CD14-positive monocyte (primary cell): Measurements from ENCODE around the gene BIN1. TPM values are rescaled to one million over a fixed set of nuclear protein-coding genes. Genes with fewer than 3 reads are reported as not detected.
A peak's percentile ranks its signal among the peaks of the same experiment; 100 is the strongest.

ENCODE experiments used
- DNase-seq, 3 donors: peaks; one replicate each; pipeline ENCODE4 v3.0.0-alpha.2; 2011 to 2022
- H2AFZ ChIP-seq: 2 replicates; pipeline ENCODE4 v1.6.0; 2012; ENCODE audit warnings: mild to moderate bottlenecking, low read depth, low read length, inconsistent platforms; ENCODE audit not compliant: insufficient read depth, poor library complexity, severe bottlenecking
- H3K27ac ChIP-seq, 2 donors: 1 replicate in 1 of 2; 2 replicates in 1 of 2; pipeline ENCODE4 v1.5.1; 2012 to 2013; ENCODE audit warnings: low read length in 2 of 2, control low read depth in 1 of 2, inconsistent platforms in 1 of 2, low read depth in 1 of 2, mild to moderate bottlenecking in 1 of 2
- H3K27me3 ChIP-seq, 2 donors: one replicate each; pipeline versions ENCODE4 v1.6.0 to v1.6.1; 2011 to 2013; ENCODE audit warnings: low read length in 2 of 2; ENCODE audit not compliant: control insufficient read depth in 2 of 2, insufficient read depth in 2 of 2
- H3K36me3 ChIP-seq, 2 donors: replicated peaks in 1 of 2; 1 replicate in 1 of 2; 2 replicates in 1 of 2; pipeline versions ENCODE4 v1.5.1 to v1.6.1; 2012 to 2013; ENCODE audit warnings: low read length in 2 of 2, control low read depth in 1 of 2, inconsistent platforms in 1 of 2, mild to moderate bottlenecking in 1 of 2; ENCODE audit not compliant: insufficient read depth in 2 of 2, control insufficient read depth in 1 of 2
- H3K4me1 ChIP-seq, 2 donors: 1 replicate in 1 of 2; 2 replicates in 1 of 2; pipeline versions ENCODE4 v1.5.1 to v1.6.1; 2012 to 2013; ENCODE audit warnings: low read length in 2 of 2, control low read depth in 1 of 2, inconsistent platforms in 1 of 2, mild to moderate bottlenecking in 1 of 2, moderate library complexity in 1 of 2; ENCODE audit not compliant: insufficient read depth in 2 of 2, control insufficient read depth in 1 of 2
- H3K4me2 ChIP-seq: replicated peaks from 2 replicates; pipeline ENCODE3; 2012; ENCODE audit warnings: low read length, moderate library complexity, mild to moderate bottlenecking; ENCODE audit not compliant: poor library complexity, severe bottlenecking; ENCODE audit errors: extremely low read depth
- H3K4me3 ChIP-seq, 3 experiments: fragments of 200-600 bp in 1 of 3; sonication (generic) in 1 of 3; replicated peaks in 1 of 3; 1 replicate in 2 of 3; 2 replicates in 1 of 3; pipeline ENCODE4 v1.5.1; 2011 to 2013; ENCODE audit warnings: low read length in 3 of 3, mild to moderate bottlenecking in 3 of 3, control low read depth in 2 of 3, low read depth in 2 of 3, inconsistent platforms in 1 of 3, moderate library complexity in 1 of 3
- H3K79me2 ChIP-seq: 2 replicates; pipeline ENCODE4 v1.6.0; 2012; ENCODE audit warnings: mild to moderate bottlenecking, control low read depth, inconsistent platforms, low read length, moderate library complexity; ENCODE audit not compliant: insufficient read depth
- H3K9ac ChIP-seq: 2 replicates; pipeline ENCODE4 v1.6.0; 2017; ENCODE audit warnings: low read length, mild to moderate bottlenecking; ENCODE audit not compliant: insufficient read depth, poor library complexity, severe bottlenecking
- H3K9me3 ChIP-seq, 2 donors: replicated peaks in 1 of 2; 1 replicate in 1 of 2; 2 replicates in 1 of 2; pipeline versions ENCODE4 v1.5.1 to v1.6.1; 2012 to 2013; ENCODE audit warnings: low read length in 2 of 2, control low read depth in 1 of 2; ENCODE audit not compliant: control insufficient read depth in 1 of 2, insufficient read depth in 1 of 2
- H4K20me1 ChIP-seq: 2 replicates; pipeline ENCODE4 v1.6.0; 2012; ENCODE audit warnings: mild to moderate bottlenecking, low read length, control low read depth, moderate library complexity; ENCODE audit not compliant: insufficient read depth
- H3K27ac Mint-ChIP-seq, 7 donors: one replicate each; pipeline ENCODE4 v1.8.0; 2020; ENCODE audit warnings: mild to moderate bottlenecking in 7 of 7, mixed read lengths in 7 of 7, moderate library complexity in 6 of 7, inconsistent platforms in 2 of 7
- H3K27me3 Mint-ChIP-seq, 3 donors: one replicate each; pipeline ENCODE4 v1.8.0; 2021 to 2022; ENCODE audit warnings: low read depth in 3 of 3, mild to moderate bottlenecking in 3 of 3, mixed read lengths in 3 of 3, moderate library complexity in 3 of 3, inconsistent platforms in 1 of 3
- H3K36me3 Mint-ChIP-seq, 2 donors: one replicate each; pipeline ENCODE4 v1.8.0; 2020; ENCODE audit warnings: mixed read lengths in 2 of 2, inconsistent platforms in 1 of 2, mild to moderate bottlenecking in 1 of 2
- H3K4me1 Mint-ChIP-seq: one replicate; pipeline ENCODE4 v1.8.0; 2020; ENCODE audit warnings: mild to moderate bottlenecking, mixed read lengths
- H3K4me3 Mint-ChIP-seq, 2 donors: one replicate each; pipeline ENCODE4 v1.8.0; 2020; ENCODE audit warnings: mild to moderate bottlenecking in 2 of 2, mixed read lengths in 2 of 2, moderate library complexity in 1 of 2
- H3K9me3 Mint-ChIP-seq, 7 donors: one replicate each; pipeline ENCODE4 v1.8.0; 2020 to 2022; ENCODE audit warnings: mixed read lengths in 7 of 7, mild to moderate bottlenecking in 6 of 7, moderate library complexity in 6 of 7, inconsistent platforms in 2 of 7
- CTCF ChIP-seq: fragments of 200-600 bp; IDR thresholded peaks from one replicate; pipeline ENCODE4 v1.8.0; 2022; ENCODE audit warnings: antibody characterized with exemption, mild to moderate bottlenecking
- WGBS: methylation state at CpG from one replicate; pipeline ENCODE4 v1.1.5; 2013; ENCODE audit warnings: missing lambda C conversion rate; ENCODE audit not compliant: insufficient coverage; 5-methylcytosine and 5-hydroxymethylcytosine counted together
- intact Hi-C, 2 donors: fragments of 100-400 bp; cut with micrococcal nuclease; formaldehyde crosslinking; loops; one replicate each; pipeline versions ENCODE4 v1.15.0 to v1.15.1; 2023
- polyA plus RNA-seq, 3 donors: library from polyadenylated mRNA; depleted of rRNA in 1 of 3; unstranded in 2 of 3; stranded (reverse) in 1 of 3; fragments of 300-500 nt in 2 of 3; fragments of >200 nt in 1 of 3; fragmentation: Illumina TruSeq in 2 of 3; gene quantifications; 1 replicate in 2 of 3; 2 replicates in 1 of 3; pipeline ENCODE4 v1.2.3, GENCODE V29; 2012 to 2021

BIN1 gene
- polyA plus RNA-seq, 3 donors = 3.4 to 7.5 (median 4.1) TPM

GRCh38 chr2:127143841-127144782 is 37.2 kb upstream of the BIN1 start:
- peaks cover 16% of the 10 kb centered on the region for H3K4me1 Mint-ChIP-seq

More at GRCh38 chr2:127143841-127144782, 37.2 kb upstream of the BIN1 start:
- peaks cover 7 to 15% of the 10 kb centered on the region in 2 donors for H3K4me1 ChIP-seq
- no peak overlapping the region for H3K4me2 ChIP-seq
- no peak for DNase-seq
- no peak overlapping the region for H3K27ac ChIP-seq
- WGBS = 74% methylated on average over 4 of the region's 11 CpGs
- Mint-ChIP-seq H3K27ac (peak overlapping the region in 3 of 7 donors; percentile 35 to 72 (median 45)), H3K4me3 (no peak overlapping the region), H3K27me3 (peaks cover 3 to 6% (median 5%) of the 10 kb centered on the region in 3 donors), H3K9me3 (peaks cover 0 to 2% (median 0%) of the 10 kb centered on the region in 7 donors), H3K36me3 (no peaks in the 10 kb centered on the region)
- H3K9me3 ChIP-seq = no peaks in the 10 kb centered on the region
- no peak overlapping the region for H3K4me3 ChIP-seq
- H4K20me1 ChIP-seq = no peaks in the 10 kb centered on the region
- no peaks in the 10 kb centered on the region for H3K36me3 ChIP-seq
- no peak for TF ChIP-seq CTCF
- H2AFZ ChIP-seq = no peak overlapping the region
- H3K9ac ChIP-seq = no peak overlapping the region
- no peaks in the 10 kb centered on the region for H3K27me3 ChIP-seq
- H3K79me2 ChIP-seq = no peaks in the 10 kb centered on the region
- intact Hi-C loops = no loop called here
